OCI-LY7 (cell line): ENCODE measurements around the gene BBC3.

Experiments used
- CTCF ChIP-seq: fragments of 200-600 bp; sonication (generic); conservative IDR thresholded peaks from 2 replicates; pipeline ENCODE4 v1.5.1; 2014; ENCODE audit warnings: mild to moderate bottlenecking, antibody characterized with exemption, low read length, moderate library complexity, mixed read lengths
- EZH2phosphoT487 ChIP-seq: fragments of 200-600 bp; sonication (generic); IDR thresholded peaks from 2 replicates; pipeline ENCODE4 v1.6.1; 2018; ENCODE audit warnings: low read depth, borderline replicate concordance, mild to moderate bottlenecking, mixed run types, antibody characterized with exemption, low read length, moderate library complexity, mixed read lengths

GRCh38 chr19:47195434-47195833 is 35.6 kb downstream of the BBC3 start:
- TF ChIP-seq CTCF (no peak), EZH2phosphoT487 (no peak)
